ENCODE data around the gene SLC26A5.

SLC26A5 gene

GRCh38 chr7:103425177-103425576 lies 20.8 kb downstream of the SLC26A5 start:
- Histone ChIP-seq H3K27me3 (ENCODE audit: insufficient read depth, low read depth) (no peaks in the 10 kb centered on the region), H3K9ac (no peak overlapping the region), H3K27ac (no peak overlapping the region), H3K4me2 (no peak overlapping the region), H2AFZ (ENCODE audit: low read depth) (no peak overlapping the region), H3K4me3 (IDR thresholded peaks at IDR 0.05; ENCODE audit: insufficient read depth, low read depth, low read length) (no peak overlapping the region), H4K20me1 (ENCODE audit: insufficient read depth) (no peaks in the 10 kb centered on the region), H3K79me2 (ENCODE audit: insufficient read depth, low read depth) (no peaks in the 10 kb centered on the region), H3K4me1 (ENCODE audit: low read depth, poor library complexity, severe bottlenecking) (no peaks in the 10 kb centered on the region), H3K36me3 (ENCODE audit: insufficient read depth) (no peaks in the 10 kb centered on the region)
- TF ChIP-seq, protein P1, sequence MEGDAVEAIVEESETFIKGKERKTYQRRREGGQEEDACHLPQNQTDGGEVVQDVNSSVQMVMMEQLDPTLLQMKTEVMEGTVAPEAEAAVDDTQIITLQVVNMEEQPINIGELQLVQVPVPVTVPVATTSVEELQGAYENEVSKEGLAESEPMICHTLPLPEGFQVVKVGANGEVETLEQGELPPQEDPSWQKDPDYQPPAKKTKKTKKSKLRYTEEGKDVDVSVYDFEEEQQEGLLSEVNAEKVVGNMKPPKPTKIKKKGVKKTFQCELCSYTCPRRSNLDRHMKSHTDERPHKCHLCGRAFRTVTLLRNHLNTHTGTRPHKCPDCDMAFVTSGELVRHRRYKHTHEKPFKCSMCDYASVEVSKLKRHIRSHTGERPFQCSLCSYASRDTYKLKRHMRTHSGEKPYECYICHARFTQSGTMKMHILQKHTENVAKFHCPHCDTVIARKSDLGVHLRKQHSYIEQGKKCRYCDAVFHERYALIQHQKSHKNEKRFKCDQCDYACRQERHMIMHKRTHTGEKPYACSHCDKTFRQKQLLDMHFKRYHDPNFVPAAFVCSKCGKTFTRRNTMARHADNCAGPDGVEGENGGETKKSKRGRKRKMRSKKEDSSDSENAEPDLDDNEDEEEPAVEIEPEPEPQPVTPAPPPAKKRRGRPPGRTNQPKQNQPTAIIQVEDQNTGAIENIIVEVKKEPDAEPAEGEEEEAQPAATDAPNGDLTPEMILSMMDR (conservative IDR thresholded peaks at IDR 0.05; ENCODE audit: low read depth, low read length) = no peak

GRCh38 chr7:103423467-103424179 lies 22.4 kb downstream of the SLC26A5 start:
- no peak overlapping the region for H3K27ac ChIP-seq
- no peak overlapping the region for H3K4me2 ChIP-seq
- H2AFZ ChIP-seq (ENCODE audit: low read depth) = no peak overlapping the region
- no peak overlapping the region for H3K9ac ChIP-seq
- H3K4me3 ChIP-seq (IDR thresholded peaks at IDR 0.05; ENCODE audit: insufficient read depth, low read depth, low read length) = no peak overlapping the region
- H3K36me3 ChIP-seq (ENCODE audit: insufficient read depth) = no peaks in the 10 kb centered on the region
- H3K79me2 ChIP-seq (ENCODE audit: insufficient read depth, low read depth) = no peaks in the 10 kb centered on the region
- H3K4me1 ChIP-seq (ENCODE audit: low read depth, poor library complexity, severe bottlenecking) = no peaks in the 10 kb centered on the region
- TF ChIP-seq, protein P1 (conservative IDR thresholded peaks at IDR 0.05; ENCODE audit: low read depth, low read length) = no peak
- H4K20me1 ChIP-seq (ENCODE audit: insufficient read depth) = no peaks in the 10 kb centered on the region
- no peaks in the 10 kb centered on the region for H3K27me3 ChIP-seq (ENCODE audit: insufficient read depth, low read depth)

DNA sequence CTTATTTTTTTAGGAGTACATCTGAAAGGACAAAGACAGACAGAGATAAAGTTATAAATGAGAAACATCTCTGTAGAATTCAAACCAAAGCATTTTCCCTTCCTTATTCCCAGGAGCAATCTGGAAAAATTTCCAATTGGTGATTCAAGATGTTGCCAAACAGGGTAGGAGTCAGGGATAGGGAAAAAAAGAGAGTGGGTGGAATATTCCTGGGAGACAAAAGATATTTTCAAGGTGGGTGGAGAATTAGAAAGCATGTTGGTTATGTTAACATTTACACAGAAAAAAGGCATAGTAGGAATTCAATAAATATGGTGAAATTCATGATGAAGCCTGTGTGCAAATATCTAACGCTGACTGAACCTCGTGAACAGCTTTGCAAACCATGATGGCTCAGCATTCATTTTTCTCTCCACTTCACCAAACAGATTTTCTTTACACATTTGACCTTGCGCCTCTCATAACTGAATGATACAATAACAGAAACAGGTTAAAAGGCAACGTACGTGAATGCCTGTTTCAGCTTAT lies 25.1 kb downstream of the SLC26A5 start:
- no peaks in the 10 kb centered on the region for H3K79me2 ChIP-seq (ENCODE audit: insufficient read depth, low read depth)
- no peaks in the 10 kb centered on the region for H4K20me1 ChIP-seq (ENCODE audit: insufficient read depth)
- TF ChIP-seq, protein P1 (conservative IDR thresholded peaks at IDR 0.05; ENCODE audit: low read depth, low read length) = no peak

DNA sequence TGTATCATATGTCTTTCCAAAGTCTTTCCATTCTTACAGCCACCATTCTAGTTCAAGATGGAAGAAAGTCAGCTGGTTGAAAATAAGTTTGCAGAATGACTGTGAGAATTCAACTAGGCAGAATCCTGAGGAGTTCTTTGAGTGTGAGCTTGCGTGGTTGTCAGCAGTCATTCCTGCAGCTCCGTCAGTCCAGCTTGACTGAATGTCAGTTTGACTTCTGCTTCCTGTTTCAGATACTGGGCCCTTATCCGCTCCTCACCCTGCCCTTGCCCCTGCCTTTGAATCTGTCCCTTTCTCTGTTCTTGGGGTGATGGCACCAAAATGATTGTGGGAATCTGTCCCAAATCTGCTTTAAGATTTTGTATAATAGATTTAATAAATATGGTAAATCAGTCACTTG lies 27.8 kb downstream of the SLC26A5 start:
- Histone ChIP-seq H3K36me3 (ENCODE audit: insufficient read depth) (no peaks in the 10 kb centered on the region), H4K20me1 (ENCODE audit: insufficient read depth) (no peaks in the 10 kb centered on the region), H3K9ac (no peak overlapping the region), H3K27ac (no peak overlapping the region), H3K79me2 (ENCODE audit: insufficient read depth, low read depth) (no peaks in the 10 kb centered on the region), H3K4me2 (no peak overlapping the region), H3K4me1 (ENCODE audit: low read depth, poor library complexity, severe bottlenecking) (no peaks in the 10 kb centered on the region), H3K4me3 (IDR thresholded peaks at IDR 0.05; ENCODE audit: insufficient read depth, low read depth, low read length) (no peak overlapping the region), H2AFZ (ENCODE audit: low read depth) (no peak overlapping the region), H3K27me3 (ENCODE audit: insufficient read depth, low read depth) (no peaks in the 10 kb centered on the region)
- TF ChIP-seq, protein P1 (conservative IDR thresholded peaks at IDR 0.05; ENCODE audit: low read depth, low read length) = no peak

More for the DNA sequence above, 25.1 kb downstream of the SLC26A5 start:
- Histone ChIP-seq H3K27ac (no peak overlapping the region), H3K27me3 (ENCODE audit: insufficient read depth, low read depth) (no peaks in the 10 kb centered on the region), H3K4me1 (ENCODE audit: low read depth, poor library complexity, severe bottlenecking) (no peaks in the 10 kb centered on the region), H3K4me3 (IDR thresholded peaks at IDR 0.05; ENCODE audit: insufficient read depth, low read depth, low read length) (no peak overlapping the region), H3K36me3 (ENCODE audit: insufficient read depth) (no peaks in the 10 kb centered on the region), H3K4me2 (no peak overlapping the region), H3K9ac (no peak overlapping the region), H2AFZ (ENCODE audit: low read depth) (no peak overlapping the region)
